HEK293T (cell line): Measurements from ENCODE around the gene SNRNP40.

ENCODE experiments used
- ARNT ChIP-seq: fragments of 450-650 bp; IDR thresholded peaks from 2 replicates; pipeline ENCODE4 v1.6.1; 2017; ENCODE audit warnings: mild to moderate bottlenecking
- HDGF ChIP-seq: fragments of 450-650 bp; IDR thresholded peaks from 2 replicates; pipeline ENCODE4 v1.6.1; 2017; ENCODE audit warnings: antibody characterized with exemption, borderline replicate concordance
- LEF1 ChIP-seq: fragments of 450-650 bp; IDR thresholded peaks from 2 replicates; pipeline ENCODE4 v1.6.1; 2017; ENCODE audit warnings: mild to moderate bottlenecking, borderline replicate concordance
- TARDBP ChIP-seq: fragments of 450-650 bp; IDR thresholded peaks from 2 replicates; pipeline ENCODE4 v1.6.1; 2016

GRCh38 chr1:31215065-31215570 lies 81.5 kb downstream of the SNRNP40 start:
- TF ChIP-seq TARDBP (no peak), ARNT (no peak), HDGF (no peak), LEF1 (no peak)
